ENCODE results near the gene EXD3. TPM values are rescaled to one million over a fixed set of nuclear protein-coding genes. Genes with fewer than 3 reads are reported as not detected.

EXD3 gene
- total and polyA plus RNA-seq, 9 donors = 7.4 to 19.0 (median 11.6) TPM

GRCh38 chr9:137369061-137369787 lies 53.7 kb downstream of the EXD3 start:
- Histone ChIP-seq H3K27ac (ENCODE audit: low read length) (no peak overlapping the region), H3K36me3 (ENCODE audit: control insufficient read depth, insufficient read depth, low read length) (no peaks in the 10 kb centered on the region), H3K4me1 (ENCODE audit: control insufficient read depth, insufficient read depth, low read length) (peaks cover 28% of the 10 kb centered on the region), H3K27me3 (ENCODE audit: control insufficient read depth, insufficient read depth, low read length) (no peaks in the 10 kb centered on the region), H3K9me3 (replicated peaks; ENCODE audit: control insufficient read depth, low read depth, low read length) (no peaks in the 10 kb centered on the region), H3K4me3 (ENCODE audit: low read length) (no peak overlapping the region)
- WGBS (ENCODE audit: insufficient coverage) = 64% methylated on average over 30 of the region's 36 CpGs
- DNase-seq = no peak

GRCh38 chr9:137368431-137369035 lies 54.4 kb downstream of the EXD3 start:
- peaks cover 28% of the 10 kb centered on the region for H3K4me1 ChIP-seq (ENCODE audit: control insufficient read depth, insufficient read depth, low read length)
- H3K27me3 ChIP-seq (ENCODE audit: control insufficient read depth, insufficient read depth, low read length) = no peaks in the 10 kb centered on the region
- H3K27ac ChIP-seq (ENCODE audit: low read length) = peak overlapping the region; percentile 13
- DNase-seq = peak; percentile 86
- H3K9me3 ChIP-seq (replicated peaks; ENCODE audit: control insufficient read depth, low read depth, low read length) = no peaks in the 10 kb centered on the region
- WGBS (ENCODE audit: insufficient coverage) = 34% methylated on average over 39 of the region's 51 CpGs
- no peak overlapping the region for H3K4me3 ChIP-seq (ENCODE audit: low read length)
- no peaks in the 10 kb centered on the region for H3K36me3 ChIP-seq (ENCODE audit: control insufficient read depth, insufficient read depth, low read length)

- no peak for DNase-seq
- Histone ChIP-seq H3K27ac (ENCODE audit: low read length) (peak overlapping the region; percentile 13), H3K36me3 (ENCODE audit: control insufficient read depth, insufficient read depth, low read length) (no peaks in the 10 kb centered on the region), H3K4me3 (ENCODE audit: low read length) (no peak overlapping the region), H3K4me1 (ENCODE audit: control insufficient read depth, insufficient read depth, low read length) (peaks cover 28% of the 10 kb centered on the region), H3K27me3 (ENCODE audit: control insufficient read depth, insufficient read depth, low read length) (no peaks in the 10 kb centered on the region), H3K9me3 (replicated peaks; ENCODE audit: control insufficient read depth, low read depth, low read length) (no peaks in the 10 kb centered on the region)
- WGBS (ENCODE audit: insufficient coverage) = 77% methylated on average over 36 of the region's 38 CpGs
These were observed 55.2 kb downstream of the EXD3 start for GRCh38 chr9:137367506-137368430.

- peaks cover 28% of the 10 kb centered on the region for H3K4me1 ChIP-seq (ENCODE audit: control insufficient read depth, insufficient read depth, low read length)
- H3K27ac ChIP-seq (ENCODE audit: low read length) = no peak overlapping the region
- no peak overlapping the region for H3K4me3 ChIP-seq (ENCODE audit: low read length)
- no peak for DNase-seq
- no peaks in the 10 kb centered on the region for H3K36me3 ChIP-seq (ENCODE audit: control insufficient read depth, insufficient read depth, low read length)
- 91% methylated on average over 14 of the region's 19 CpGs for WGBS (ENCODE audit: insufficient coverage)
- no peaks in the 10 kb centered on the region for H3K27me3 ChIP-seq (ENCODE audit: control insufficient read depth, insufficient read depth, low read length)
- H3K9me3 ChIP-seq (replicated peaks; ENCODE audit: control insufficient read depth, low read depth, low read length) = peaks cover 4% of the 10 kb centered on the region
These were observed 56.0 kb downstream of the EXD3 start for GRCh38 chr9:137366891-137367381.

GRCh38 chr9:137366445-137366810 lies 56.5 kb downstream of the EXD3 start:
- H3K4me3 ChIP-seq (ENCODE audit: low read length) = no peak overlapping the region
- WGBS (ENCODE audit: insufficient coverage) = 62% methylated on average over 17 of the region's 17 CpGs
- no peaks in the 10 kb centered on the region for H3K36me3 ChIP-seq (ENCODE audit: control insufficient read depth, insufficient read depth, low read length)
- no peak overlapping the region for H3K27ac ChIP-seq (ENCODE audit: low read length)
- H3K4me1 ChIP-seq (ENCODE audit: control insufficient read depth, insufficient read depth, low read length) = peaks cover 28% of the 10 kb centered on the region
- DNase-seq = no peak
- no peaks in the 10 kb centered on the region for H3K27me3 ChIP-seq (ENCODE audit: control insufficient read depth, insufficient read depth, low read length)
- H3K9me3 ChIP-seq (replicated peaks; ENCODE audit: control insufficient read depth, low read depth, low read length) = peaks cover 4% of the 10 kb centered on the region

- no peak overlapping the region for H3K27ac ChIP-seq (ENCODE audit: low read length)
- DNase-seq = no peak
- peaks cover 27% of the 10 kb centered on the region for H3K4me1 ChIP-seq (ENCODE audit: control insufficient read depth, insufficient read depth, low read length)
- H3K9me3 ChIP-seq (replicated peaks; ENCODE audit: control insufficient read depth, low read depth, low read length) = peaks cover 4% of the 10 kb centered on the region
- no peaks in the 10 kb centered on the region for H3K36me3 ChIP-seq (ENCODE audit: control insufficient read depth, insufficient read depth, low read length)
- H3K4me3 ChIP-seq (ENCODE audit: low read length) = no peak overlapping the region
- no peaks in the 10 kb centered on the region for H3K27me3 ChIP-seq (ENCODE audit: control insufficient read depth, insufficient read depth, low read length)
- WGBS (ENCODE audit: insufficient coverage) = 61% methylated on average over 19 of the region's 20 CpGs
These were observed 57.2 kb downstream of the EXD3 start for GRCh38 chr9:137365552-137366444.

- Histone ChIP-seq H3K27me3 (ENCODE audit: control insufficient read depth, insufficient read depth, low read length) (no peaks in the 10 kb centered on the region), H3K4me3 (ENCODE audit: low read length) (no peak overlapping the region), H3K4me1 (ENCODE audit: control insufficient read depth, insufficient read depth, low read length) (peaks cover 20% of the 10 kb centered on the region), H3K9me3 (replicated peaks; ENCODE audit: control insufficient read depth, low read depth, low read length) (peaks cover 4% of the 10 kb centered on the region), H3K36me3 (ENCODE audit: control insufficient read depth, insufficient read depth, low read length) (no peaks in the 10 kb centered on the region), H3K27ac (ENCODE audit: low read length) (no peak overlapping the region)
- 94% methylated on average over 7 of the region's 12 CpGs for WGBS (ENCODE audit: insufficient coverage)
- no peak for DNase-seq
These were observed 57.9 kb downstream of the EXD3 start for GRCh38 chr9:137365056-137365455.

GRCh38 chr9:137359850-137360249 lies 63.1 kb downstream of the EXD3 start:
- no peak overlapping the region for H3K4me3 ChIP-seq (ENCODE audit: low read length)
- H3K27me3 ChIP-seq (ENCODE audit: control insufficient read depth, insufficient read depth, low read length) = no peaks in the 10 kb centered on the region
- no CpG with 5 or more reads among the region's 5 CpGs for WGBS (ENCODE audit: insufficient coverage)
- no peaks in the 10 kb centered on the region for H3K4me1 ChIP-seq (ENCODE audit: control insufficient read depth, insufficient read depth, low read length)
- no peaks in the 10 kb centered on the region for H3K36me3 ChIP-seq (ENCODE audit: control insufficient read depth, insufficient read depth, low read length)
- peaks cover 27% of the 10 kb centered on the region for H3K9me3 ChIP-seq (replicated peaks; ENCODE audit: control insufficient read depth, low read depth, low read length)
- no peak overlapping the region for H3K27ac ChIP-seq (ENCODE audit: low read length)
- no peak for DNase-seq

- no peaks in the 10 kb centered on the region for H3K27me3 ChIP-seq (ENCODE audit: control insufficient read depth, insufficient read depth, low read length)
- H3K4me3 ChIP-seq (ENCODE audit: low read length) = no peak overlapping the region
- peaks cover 3% of the 10 kb centered on the region for H3K4me1 ChIP-seq (ENCODE audit: control insufficient read depth, insufficient read depth, low read length)
- 92% methylated on average over 8 of the region's 10 CpGs for WGBS (ENCODE audit: insufficient coverage)
- DNase-seq = no peak
- no peaks in the 10 kb centered on the region for H3K36me3 ChIP-seq (ENCODE audit: control insufficient read depth, insufficient read depth, low read length)
- peaks cover 27% of the 10 kb centered on the region for H3K9me3 ChIP-seq (replicated peaks; ENCODE audit: control insufficient read depth, low read depth, low read length)
- H3K27ac ChIP-seq (ENCODE audit: low read length) = no peak overlapping the region
These were observed 64.8 kb downstream of the EXD3 start for GRCh38 chr9:137358126-137358525.
